ENCODE results near the gene EPHA5. TPM values are rescaled to one million over a fixed set of nuclear protein-coding genes. Genes with fewer than 3 reads are reported as not detected.

The EPHA5 gene
- total RNA-seq, 6 experiments from 2014 or later = not detected

GRCh38 chr4:65592089-65592488 is 78.2 kb downstream of the EPHA5 start:
- Histone ChIP-seq H3K27me3 (no peaks in the 10 kb centered on the region), H3K36me3 (no peaks in the 10 kb centered on the region), H3K27ac (no peak overlapping the region), H3K9me3 (no peaks in the 10 kb centered on the region), H3K4me1 (no peaks in the 10 kb centered on the region), H3K4me3 (no peak overlapping the region)
- ATAC-seq (no peak), DNase-seq (no peak)
- intact Hi-C loops (cut with DNase I) = no loop called here
- TF ChIP-seq POLR2A (IDR thresholded peaks at IDR 0.05) = no peak
- TF ChIP-seq, protein P1, sequence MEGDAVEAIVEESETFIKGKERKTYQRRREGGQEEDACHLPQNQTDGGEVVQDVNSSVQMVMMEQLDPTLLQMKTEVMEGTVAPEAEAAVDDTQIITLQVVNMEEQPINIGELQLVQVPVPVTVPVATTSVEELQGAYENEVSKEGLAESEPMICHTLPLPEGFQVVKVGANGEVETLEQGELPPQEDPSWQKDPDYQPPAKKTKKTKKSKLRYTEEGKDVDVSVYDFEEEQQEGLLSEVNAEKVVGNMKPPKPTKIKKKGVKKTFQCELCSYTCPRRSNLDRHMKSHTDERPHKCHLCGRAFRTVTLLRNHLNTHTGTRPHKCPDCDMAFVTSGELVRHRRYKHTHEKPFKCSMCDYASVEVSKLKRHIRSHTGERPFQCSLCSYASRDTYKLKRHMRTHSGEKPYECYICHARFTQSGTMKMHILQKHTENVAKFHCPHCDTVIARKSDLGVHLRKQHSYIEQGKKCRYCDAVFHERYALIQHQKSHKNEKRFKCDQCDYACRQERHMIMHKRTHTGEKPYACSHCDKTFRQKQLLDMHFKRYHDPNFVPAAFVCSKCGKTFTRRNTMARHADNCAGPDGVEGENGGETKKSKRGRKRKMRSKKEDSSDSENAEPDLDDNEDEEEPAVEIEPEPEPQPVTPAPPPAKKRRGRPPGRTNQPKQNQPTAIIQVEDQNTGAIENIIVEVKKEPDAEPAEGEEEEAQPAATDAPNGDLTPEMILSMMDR (IDR thresholded peaks at IDR 0.05) = no peak
- 33% methylated on average over 3 of the region's 3 CpGs for WGBS (ENCODE audit: insufficient coverage, low coverage, low lambda C conversion rate, missing lambda C conversion rate)

- WGBS (ENCODE audit: insufficient coverage, low coverage, low lambda C conversion rate, missing lambda C conversion rate) = 60% methylated on average over 2 of the region's 2 CpGs
- intact Hi-C loops (cut with DNase I) = no loop called here
- no peak for ATAC-seq
Observed at GRCh38 chr4:65589921-65590320, 80.4 kb downstream of the EPHA5 start.

DNA sequence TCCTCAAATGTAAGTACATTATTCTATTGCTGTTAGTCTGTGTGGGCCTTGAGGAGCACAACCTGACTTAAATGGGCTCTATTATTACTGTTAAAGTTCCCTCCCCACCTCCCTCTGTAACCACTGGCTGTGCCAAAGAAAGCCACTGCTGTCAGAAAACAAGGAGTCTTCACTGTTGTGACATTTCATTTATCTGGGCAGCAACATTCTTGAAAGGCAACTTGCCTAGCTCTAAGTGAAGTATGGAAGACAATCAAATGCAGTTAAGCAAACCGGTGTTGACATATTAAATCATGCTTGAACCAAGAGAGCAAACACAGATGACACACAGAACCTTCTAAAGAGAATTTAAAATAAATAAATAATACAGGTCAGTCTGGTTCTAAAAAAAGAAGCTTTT is 81.0 kb downstream of the EPHA5 start:
- DNase-seq = no peak
- intact Hi-C loops (cut with DNase I) = no loop called here

More at GRCh38 chr4:65589921-65590320, 80.4 kb downstream of the EPHA5 start:
- no peak for DNase-seq
- Histone ChIP-seq H3K4me3 (no peak overlapping the region), H3K36me3 (no peaks in the 10 kb centered on the region), H3K27me3 (no peaks in the 10 kb centered on the region), H3K4me1 (no peaks in the 10 kb centered on the region), H3K9me3 (no peaks in the 10 kb centered on the region), H3K27ac (no peak overlapping the region)
- TF ChIP-seq, protein P1 (IDR thresholded peaks at IDR 0.05) = no peak
- no peak for TF ChIP-seq POLR2A (IDR thresholded peaks at IDR 0.05)

GRCh38 chr4:65580551-65580950 is 89.7 kb downstream of the EPHA5 start:
- intact Hi-C loops (cut with DNase I) = no loop called here
- H3K9me3 ChIP-seq = no peaks in the 10 kb centered on the region
- WGBS (ENCODE audit: insufficient coverage, low coverage, low lambda C conversion rate, missing lambda C conversion rate) = 35% methylated on average over 1 of the region's 1 CpG
- no peaks in the 10 kb centered on the region for H3K36me3 ChIP-seq
- no peak overlapping the region for H3K27ac ChIP-seq
- DNase-seq = no peak
- H3K4me1 ChIP-seq = no peaks in the 10 kb centered on the region
- TF ChIP-seq POLR2A (IDR thresholded peaks at IDR 0.05) = no peak
- TF ChIP-seq, protein P1 (IDR thresholded peaks at IDR 0.05) = no peak
- no peak for ATAC-seq
- no peak overlapping the region for H3K4me3 ChIP-seq
- H3K27me3 ChIP-seq = no peaks in the 10 kb centered on the region

More for the DNA sequence above, 81.0 kb downstream of the EPHA5 start:
- Histone ChIP-seq H3K36me3 (no peaks in the 10 kb centered on the region), H3K4me3 (no peak overlapping the region), H3K4me1 (no peaks in the 10 kb centered on the region), H3K9me3 (no peaks in the 10 kb centered on the region), H3K27ac (no peak overlapping the region), H3K27me3 (no peaks in the 10 kb centered on the region)
- 69% methylated on average over 1 of the region's 1 CpG for WGBS (ENCODE audit: insufficient coverage, low coverage, low lambda C conversion rate, missing lambda C conversion rate)
- TF ChIP-seq POLR2A (IDR thresholded peaks at IDR 0.05) = no peak
- TF ChIP-seq, protein P1 (IDR thresholded peaks at IDR 0.05) = no peak
- no peak for ATAC-seq

- no peak for DNase-seq
- no peak overlapping the region for H3K27ac ChIP-seq
- no peaks in the 10 kb centered on the region for H3K36me3 ChIP-seq
- no peak overlapping the region for H3K4me3 ChIP-seq
- TF ChIP-seq, protein P1 (IDR thresholded peaks at IDR 0.05) = no peak
- no peak for TF ChIP-seq POLR2A (IDR thresholded peaks at IDR 0.05)
- H3K27me3 ChIP-seq = no peaks in the 10 kb centered on the region
- no peaks in the 10 kb centered on the region for H3K9me3 ChIP-seq
- WGBS (ENCODE audit: insufficient coverage, low coverage, low lambda C conversion rate, missing lambda C conversion rate) = 33% methylated on average over 2 of the region's 2 CpGs
- ATAC-seq = no peak
- intact Hi-C loops (cut with DNase I) = no loop called here
- H3K4me1 ChIP-seq = no peaks in the 10 kb centered on the region
Observed at GRCh38 chr4:65566473-65566872, 103.8 kb downstream of the EPHA5 start.
